ENCODE results near the gene TROAP. TPM values are rescaled to one million over a fixed set of nuclear protein-coding genes. Genes with fewer than 3 reads are reported as not detected.

TROAP gene
- total RNA-seq, 2 experiments from 2014 or later, result 141 to 150 TPM

GRCh38 chr12:49368240-49368600, 45.2 kb downstream of the TROAP start:
- Histone ChIP-seq H3K9me2 (ENCODE audit: insufficient read depth, low read length) (no peaks in the 10 kb centered on the region), H3K9me3 (ENCODE audit: low read length) (no peaks in the 10 kb centered on the region), H3K4me3 (ENCODE audit: low read depth, low read length, poor library complexity, severe bottlenecking) (peak overlapping the region; percentile 91), H3K79me2 (ENCODE audit: insufficient read depth, low read depth, low read length) (peaks cover 48% of the 10 kb centered on the region), H4K20me1 (ENCODE audit: insufficient read depth, low read length) (0 out of 2 replicates have a peak, but pooled peaks cover 4% of the 10 kb centered on the region), H3K27ac (ENCODE audit: low read depth, low read length, poor library complexity, severe bottlenecking) (peak overlapping the region; percentile 88), H3K4me1 (ENCODE audit: insufficient read depth, low read length, poor library complexity, severe bottlenecking) (peaks cover 34% of the 10 kb centered on the region), H3K36me3 (ENCODE audit: insufficient read depth, low read length) (peaks cover 20% of the 10 kb centered on the region), H3K4me2 (ENCODE audit: low read length) (peak overlapping the region; percentile 83), H2AFZ (ENCODE audit: low read length) (peak overlapping the region; percentile 46; the same call in 1 of the 2 replicates)
- intact Hi-C loops (cut with micrococcal nuclease; ENCODE audit: unreplicated experiment), result loop anchor here (5.0 kb wide), 1 partner anchor 254 kb away; the partner anchor contains the start of gene PRPF40B
- peak; percentile 25 for DNase-seq (ENCODE audit: low spot score)
- CTCF ChIA-PET (ENCODE audit: unreplicated experiment), result no interaction called here
- no TSS peak for BruUV-seq (replicated peaks)
- no peak for TF ChIP-seq CTCF (conservative IDR thresholded peaks at IDR 0.05; ENCODE audit: low read length)
- no peak for TF ChIP-seq EZH2phosphoT487 (IDR thresholded peaks at IDR 0.05; ENCODE audit: borderline replicate concordance, low read depth, low read length)
- POLR2A ChIA-PET, result interaction anchor here (0.6 to 2.9 kb wide), 5 partner anchors 10 to 442 kb away, joined by 3 to 13 read pairs (median 4); no protein-coding TSS in a partner anchor

- Histone ChIP-seq H3K4me1 (ENCODE audit: insufficient read depth, low read length, poor library complexity, severe bottlenecking) (peaks cover 34% of the 10 kb centered on the region), H3K27ac (ENCODE audit: low read depth, low read length, poor library complexity, severe bottlenecking) (peak overlapping the region; percentile 88), H4K20me1 (ENCODE audit: insufficient read depth, low read length) (0 out of 2 replicates have a peak, but pooled peaks cover 4% of the 10 kb centered on the region), H3K4me3 (ENCODE audit: low read depth, low read length, poor library complexity, severe bottlenecking) (peak overlapping the region; percentile 91), H3K4me2 (ENCODE audit: low read length) (peak overlapping the region; percentile 83), H3K9me3 (ENCODE audit: low read length) (no peaks in the 10 kb centered on the region), H3K79me2 (ENCODE audit: insufficient read depth, low read depth, low read length) (peaks cover 61% of the 10 kb centered on the region), H3K36me3 (ENCODE audit: insufficient read depth, low read length) (peaks cover 26% of the 10 kb centered on the region), H2AFZ (ENCODE audit: low read length) (no peak overlapping the region), H3K9me2 (ENCODE audit: insufficient read depth, low read length) (no peaks in the 10 kb centered on the region)
- peak; percentile 59 for DNase-seq (ENCODE audit: low spot score)
- TF ChIP-seq CTCF (conservative IDR thresholded peaks at IDR 0.05; ENCODE audit: low read length) (peak; percentile 69), EZH2phosphoT487 (IDR thresholded peaks at IDR 0.05; ENCODE audit: borderline replicate concordance, low read depth, low read length) (no peak)
- CTCF ChIA-PET (ENCODE audit: unreplicated experiment), result no interaction called here
- POLR2A ChIA-PET, result interaction anchor here (0.7 to 1.4 kb wide), 5 partner anchors 47 to 145 kb away, joined by 3 read pairs; partner anchors contain the start of gene TROAP
- intact Hi-C loops (cut with micrococcal nuclease; ENCODE audit: unreplicated experiment), result loop anchor here (5.0 kb wide), 1 partner anchor 253 kb away; the partner anchor contains the start of gene PRPF40B
- TSS peak; percentile 33 for BruUV-seq (replicated peaks)
Observed at GRCh38 chr12:49369411-49370145, 46.5 kb downstream of the TROAP start.

- Histone ChIP-seq H3K4me1 (ENCODE audit: insufficient read depth, low read length, poor library complexity, severe bottlenecking) (peaks cover 38% of the 10 kb centered on the region), H4K20me1 (ENCODE audit: insufficient read depth, low read length) (0 out of 2 replicates have a peak, but pooled peaks cover 4% of the 10 kb centered on the region), H3K36me3 (ENCODE audit: insufficient read depth, low read length) (peaks cover 26% of the 10 kb centered on the region), H3K9me2 (ENCODE audit: insufficient read depth, low read length) (no peaks in the 10 kb centered on the region), H3K27ac (ENCODE audit: low read depth, low read length, poor library complexity, severe bottlenecking) (peak overlapping the region; percentile 88), H3K4me2 (ENCODE audit: low read length) (peak overlapping the region; percentile 83), H3K9me3 (ENCODE audit: low read length) (no peaks in the 10 kb centered on the region), H3K4me3 (ENCODE audit: low read depth, low read length, poor library complexity, severe bottlenecking) (no peak overlapping the region), H3K79me2 (ENCODE audit: insufficient read depth, low read depth, low read length) (peaks cover 61% of the 10 kb centered on the region), H2AFZ (ENCODE audit: low read length) (no peak overlapping the region)
- intact Hi-C loops (cut with micrococcal nuclease; ENCODE audit: unreplicated experiment), result no loop called here
- ChIA-PET CTCF (ENCODE audit: unreplicated experiment) (no interaction called here), POLR2A (interaction anchor here (0.6 to 1.4 kb wide), 5 partner anchors 13 to 293 kb away, joined by 3 read pairs; partner anchors contain the start of gene TROAP)
- DNase-seq (ENCODE audit: low spot score), result no peak
- no peak for TF ChIP-seq CTCF (conservative IDR thresholded peaks at IDR 0.05; ENCODE audit: low read length)
- BruUV-seq (replicated peaks), result no TSS peak
Observed at GRCh38 chr12:49370539-49370938, 47.5 kb downstream of the TROAP start.

Data from OCI-LY7 (cell line).